GM19463 (cell line): ENCODE measurements around the gene C1orf94.

Experiments used
- ATAC-seq: cut with Tn5 transposase; IDR thresholded peaks from one replicate; pipeline ENCODE4 v1.9.1; 2021; ENCODE audit warnings: mild to moderate bottlenecking, moderate library complexity; ENCODE audit not compliant: unreplicated experiment

C1orf94 gene

GRCh38 chr1:34250342-34250741 lies 73.6 kb downstream of the C1orf94 start:
- ATAC-seq, result no peak

- no peak for ATAC-seq
Observed at GRCh38 chr1:34262023-34262853, 85.5 kb downstream of the C1orf94 start.

GRCh38 chr1:34262921-34263320 lies 86.2 kb downstream of the C1orf94 start:
- no peak for ATAC-seq

DNA sequence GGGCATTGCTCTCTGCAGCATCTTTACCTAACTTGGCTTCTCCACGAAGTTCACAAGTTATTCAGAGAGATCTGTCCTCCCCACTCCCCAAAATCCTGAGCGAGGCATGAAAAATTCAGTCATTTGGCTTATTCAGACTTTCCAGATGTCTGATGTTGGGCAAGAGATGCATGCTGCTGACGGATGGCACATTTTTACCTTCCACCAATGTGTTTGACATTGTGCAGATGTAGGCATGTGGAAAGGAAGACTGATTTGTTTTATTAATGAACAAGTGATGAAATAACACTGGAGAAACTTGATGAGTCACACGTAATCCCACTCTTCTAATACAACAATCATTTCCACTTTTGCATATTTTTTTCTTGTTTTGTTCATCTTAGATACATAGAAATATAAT lies 86.7 kb downstream of the C1orf94 start:
- no peak for ATAC-seq

- no peak for ATAC-seq
Observed at GRCh38 chr1:34265396-34265795, 88.7 kb downstream of the C1orf94 start.

- no peak for ATAC-seq
Observed at GRCh38 chr1:34266127-34266951, 89.6 kb downstream of the C1orf94 start.

GRCh38 chr1:34267326-34267725 lies 90.6 kb downstream of the C1orf94 start:
- no peak for ATAC-seq

DNA sequence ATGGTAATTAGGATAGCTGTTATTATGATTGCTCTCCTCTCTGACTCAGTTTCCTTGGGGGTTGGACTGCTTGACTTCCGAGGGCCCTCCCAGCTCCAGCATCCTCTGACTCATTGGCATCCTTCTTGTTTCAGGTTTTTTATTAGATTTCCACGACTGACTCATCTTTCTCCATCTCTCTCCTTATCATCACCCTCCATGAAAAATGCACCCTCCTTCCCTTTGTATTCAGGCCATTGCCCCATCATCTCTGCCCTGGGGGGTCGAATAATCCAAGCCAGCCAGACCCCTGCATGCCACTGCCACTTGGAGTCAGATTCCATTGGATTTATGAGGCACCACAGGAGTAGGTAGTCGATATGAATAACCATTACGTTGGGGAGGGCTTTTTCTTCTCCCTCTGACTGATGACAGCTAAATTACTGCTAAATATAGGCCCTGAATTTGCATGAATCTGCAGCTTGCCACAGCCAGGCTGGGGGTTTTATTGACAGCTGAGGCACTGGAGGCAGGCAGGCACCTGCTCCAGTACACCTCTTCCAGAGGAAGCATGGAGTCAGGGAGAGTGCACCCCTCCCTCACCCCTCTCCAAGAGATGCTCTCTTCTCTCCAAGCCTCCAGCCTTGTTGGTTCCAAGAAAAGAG lies 91.7 kb downstream of the C1orf94 start:
- ATAC-seq, result no peak
